Adrenal gland (tissue), 19 donors: ENCODE results near the gene C18orf54. TPM values are rescaled to one million over a fixed set of nuclear protein-coding genes. Genes with fewer than 3 reads are reported as not detected.
"Not testable (repeated sequence)": the region's sequence is repeated elsewhere in the genome, so short reads cannot be mapped to it uniquely, and the experiment has no call there.

Source experiments
- DNase-seq, 7 donors: peaks; one replicate each; pipeline ENCODE4 v3.0.0-alpha.2; 2019 to 2020
- H3K27ac ChIP-seq, 5 donors: fragments of 200-600 bp; sonication (generic) in 4 of 5; 1 replicate in 3 of 5; 2 replicates in 2 of 5; pipeline versions ENCODE4 v1.5.1 to v1.8.0; 2016 to 2020; ENCODE audit warnings: mild to moderate bottlenecking in 1 of 5
- H3K27me3 ChIP-seq: fragments of 200-600 bp; 2 replicates; pipeline ENCODE4 v1.8.0; 2021
- H3K36me3 ChIP-seq, 2 donors: fragments of 200-600 bp; replicated peaks in 1 of 2; 1 replicate in 1 of 2; 2 replicates in 1 of 2; pipeline versions ENCODE4 v1.5.1 to v1.8.0; 2018 to 2022
- H3K4me1 ChIP-seq, 2 donors: fragments of 200-600 bp; replicated peaks in 1 of 2; 1 replicate in 1 of 2; 2 replicates in 1 of 2; pipeline versions ENCODE4 v1.5.1 to v1.8.0; 2018 to 2021
- H3K4me3 ChIP-seq, 4 donors: fragments of 200-600 bp; sonication (generic) in 3 of 4; one replicate each; pipeline ENCODE4 v1.5.1; 2016 to 2018
- H3K9me3 ChIP-seq, 3 donors: fragments of 200-600 bp; sonication (generic) in 1 of 3; replicated peaks in 1 of 3; 1 replicate in 2 of 3; 2 replicates in 1 of 3; pipeline versions ENCODE4 v1.5.1 to v1.8.0; 2016 to 2021
- CTCF ChIP-seq, 6 experiments: fragments of 450-650 bp in 4 of 6; fragments of 200-600 bp in 2 of 6; sonication (generic) in 1 of 6; IDR thresholded peaks; 1 replicate in 5 of 6; 2 replicates in 1 of 6; pipeline versions ENCODE4 v1.5.1 to v1.8.0; 2016 to 2021; ENCODE audit warnings: antibody characterized with exemption in 6 of 6, mild to moderate bottlenecking in 2 of 6, moderate library complexity in 1 of 6
- POLR2A ChIP-seq, 2 donors: fragments of 450-650 bp; IDR thresholded peaks; one replicate each; pipeline ENCODE4 v1.6.1; 2017; ENCODE audit warnings: antibody characterized with exemption in 2 of 2, mild to moderate bottlenecking in 2 of 2, moderate library complexity in 1 of 2
- WGBS, 4 donors: extraction: QIAGEN DNeasy Blood & Tissue Kit in 2 of 4; methylation state at CpG; one replicate each; pipeline versions ENCODE4 v1.1.5 to v1.1.7; 2013 to 2017; 5-methylcytosine and 5-hydroxymethylcytosine counted together
- intact Hi-C, 2 donors: fragments of 100-400 bp; cut with DNase I; formaldehyde crosslinking; loops; one replicate each; pipeline versions ENCODE4 v1.14.1 to v1.15.0; 2022 to 2023
- long read RNA-seq, 10 donors: library from polyadenylated mRNA in 3 of 10; unstranded in 2 of 10; stranded (forward) in 1 of 10; transcript quantifications; one replicate each; pipeline ENCODE4 v2.0.0 and lab custom pipeline, GENCODE V29; 2021 to 2026
- polyA plus RNA-seq, 3 donors: library from polyadenylated mRNA; stranded (reverse); fragments of 200-250 nt in 2 of 3; fragments of 350-450 nt in 1 of 3; fragmentation: Illumina TruSeq in 1 of 3; extraction: RNeasy Lipid Tissue Mini Kit (QIAGEN cat#74804) in 1 of 3; gene quantifications; one replicate each; pipeline ENCODE4 v1.2.3, GENCODE V29; 2013 to 2014
- total RNA-seq, 9 donors: library from RNA; depleted of rRNA in 4 of 9; stranded (reverse); fragments of >200 nt in 4 of 9; fragments of 120-200 nt in 1 of 9; fragmentation: NEBNext Ultra II Directional in 1 of 9; extraction: Animal tissue kit (Norgen Biotek cat#: 25700) in 1 of 9; gene quantifications; one replicate each; pipeline versions ENCODE4 v1.1.0 to v1.2.4, GENCODE V29; 2013 to 2023
- donor health status: healthy with polysubstance abuse.
- donor health status: Bipolar disorder and iron deficiency.
- donor health status: DM: yes; HTN: yes; CAD: no.
- donor health status: DM: no; HTN: no; CAD: no.
- donor health status: DM: no; HTN: no; CAD: no.
- donor health status: DM: yes; HTN: yes; CAD: no.

The C18orf54 gene
- 1 to 10 TPM in 5 of 9 donors, under 1 TPM in 4; 0.06 to 2.4 (median 1.0) TPM for total RNA-seq
- under 1 TPM; 0.30 to 0.84 (median 0.64) TPM for polyA plus RNA-seq
- long read RNA-seq, donor 1, result 0 reads
- long read RNA-seq, donor 2, result 0 reads
- long read RNA-seq, donor 3, full-length matches to known transcripts, result 1 of 1 reads
- long read RNA-seq, donor 3, partial matches to known transcripts, result 0 of 1 reads
- long read RNA-seq, donor 3, other reads (novel, unspliced or antisense), result 0 of 1 reads
- long read RNA-seq, donor 4, result 0 reads
- long read RNA-seq, donor 5, full-length matches to known transcripts, result 1 of 1 reads
- long read RNA-seq, donor 5, partial matches to known transcripts, result 0 of 1 reads
- long read RNA-seq, donor 5, other reads (novel, unspliced or antisense), result 0 of 1 reads
- long read RNA-seq, donor 6, result 0 reads
- long read RNA-seq, donor 7, result 0 reads
- long read RNA-seq, donor 8, result 0 reads
- long read RNA-seq, donor 9, partial matches to known transcripts, result 0 of 1 reads
- long read RNA-seq, donor 9, other reads (novel, unspliced or antisense), result 0 of 1 reads
- long read RNA-seq, donor 10, result 0 reads

GRCh38 chr18:54357660-54358494 lies at the start of gene C18orf54, which contains the start of gene STARD6:
C18orf54 (plus strand) TSS chr18:54357906; CDS start chr18:54360573, 2,667 bp downstream.
STARD6 (minus strand) TSS chr18:54357858; CDS start chr18:54354573, 3,285 bp downstream.
- intact Hi-C loops, result no loop called here
- H3K9me3 ChIP-seq, result no peaks in the 10 kb centered on the region
- peaks cover 0 to 8% of the 10 kb centered on the region in 2 donors for H3K4me1 ChIP-seq
- DNase-seq, result peak; percentile 80 to 88 (median 82)
- no peaks in the 10 kb centered on the region for H3K27me3 ChIP-seq
- H3K4me3 ChIP-seq, result peak within 1 kb of the TSS; percentile 36 to 83 (median 46)
- WGBS, 4 donors, result 0 to 1% (median 0%) methylated on average over 48 to 62 of the region's 62 CpGs
- H3K27ac ChIP-seq, result peak within 1 kb of the TSS in 2 of 5 donors; percentile 39 to 41
- peak in 1 of 6 experiments; percentile 29 for TF ChIP-seq CTCF (IDR thresholded peaks at IDR 0.05)
- TF ChIP-seq POLR2A (IDR thresholded peaks at IDR 0.05), result peak in 1 of 2 donors; percentile 37
- H3K36me3 ChIP-seq, result no peaks in the 10 kb centered on the region

- H3K4me3 ChIP-seq, DNase-seq, H3K36me3 ChIP-seq, intact Hi-C loops, H3K4me1 ChIP-seq, H3K27me3 ChIP-seq, H3K9me3 ChIP-seq, H3K27ac ChIP-seq: not testable (repeated sequence)
- 70 to 96% (median 87%) methylated on average over 1 to 8 of the region's 8 CpGs for WGBS, 4 donors
These were observed 48.1 kb upstream of the C18orf54 start for GRCh38 chr18:54309564-54309963.

- no peak overlapping the region for H3K27ac ChIP-seq
- TF ChIP-seq POLR2A (IDR thresholded peaks at IDR 0.05) (no peak), CTCF (IDR thresholded peaks at IDR 0.05) (no peak)
- no peaks in the 10 kb centered on the region for H3K36me3 ChIP-seq
- no peaks in the 10 kb centered on the region for H3K27me3 ChIP-seq
- H3K9me3 ChIP-seq, result no peaks in the 10 kb centered on the region
- H3K4me3 ChIP-seq, result no peak overlapping the region
- H3K4me1 ChIP-seq, result no peaks in the 10 kb centered on the region
- intact Hi-C loops, result no loop called here
- DNase-seq, result no peak
These were observed 41.5 kb upstream of the C18orf54 start for GRCh38 chr18:54316071-54316820.

- DNase-seq, result no peak
- no peaks in the 10 kb centered on the region for H3K4me1 ChIP-seq
- no peaks in the 10 kb centered on the region for H3K27me3 ChIP-seq
- no peaks in the 10 kb centered on the region for H3K36me3 ChIP-seq
- TF ChIP-seq POLR2A (IDR thresholded peaks at IDR 0.05) (no peak), CTCF (IDR thresholded peaks at IDR 0.05) (no peak)
- H3K9me3 ChIP-seq, result no peaks in the 10 kb centered on the region
- intact Hi-C loops, result no loop called here
- H3K27ac ChIP-seq, result no peak overlapping the region
- H3K4me3 ChIP-seq, result no peak overlapping the region
These were observed 34.1 kb upstream of the C18orf54 start for GRCh38 chr18:54323561-54323960.
